Skin of body (tissue), 3 donors: ENCODE measurements around the gene DTX2. TPM values are rescaled to one million over a fixed set of nuclear protein-coding genes. Genes with fewer than 3 reads are reported as not detected.
A peak's percentile ranks its signal among the peaks of the same experiment; 100 is the strongest.
"Not testable (repeated sequence)": the region's sequence is repeated elsewhere in the genome, so short reads cannot be mapped to it uniquely, and the experiment has no call there.

ENCODE experiments used
- DNase-seq: peaks from one replicate; lab custom pipeline; 2025; lab: John Stamatoyannopoulos, UW
- small RNA-seq: library from RNA; depleted of rRNA; stranded (forward); fragments of <200 nt; gene quantifications from one replicate; pipeline ENCODE3, GENCODE V24; 2014; ENCODE audit warnings: low replicate concordance
- total RNA-seq: library from RNA; depleted of rRNA; stranded (reverse); fragments of >200 nt; gene quantifications from one replicate; pipeline ENCODE4 v1.2.3, GENCODE V29; 2014

Gene DTX2
- total RNA-seq, 1 donor from 2014 or later: 10.3 TPM

DNA sequence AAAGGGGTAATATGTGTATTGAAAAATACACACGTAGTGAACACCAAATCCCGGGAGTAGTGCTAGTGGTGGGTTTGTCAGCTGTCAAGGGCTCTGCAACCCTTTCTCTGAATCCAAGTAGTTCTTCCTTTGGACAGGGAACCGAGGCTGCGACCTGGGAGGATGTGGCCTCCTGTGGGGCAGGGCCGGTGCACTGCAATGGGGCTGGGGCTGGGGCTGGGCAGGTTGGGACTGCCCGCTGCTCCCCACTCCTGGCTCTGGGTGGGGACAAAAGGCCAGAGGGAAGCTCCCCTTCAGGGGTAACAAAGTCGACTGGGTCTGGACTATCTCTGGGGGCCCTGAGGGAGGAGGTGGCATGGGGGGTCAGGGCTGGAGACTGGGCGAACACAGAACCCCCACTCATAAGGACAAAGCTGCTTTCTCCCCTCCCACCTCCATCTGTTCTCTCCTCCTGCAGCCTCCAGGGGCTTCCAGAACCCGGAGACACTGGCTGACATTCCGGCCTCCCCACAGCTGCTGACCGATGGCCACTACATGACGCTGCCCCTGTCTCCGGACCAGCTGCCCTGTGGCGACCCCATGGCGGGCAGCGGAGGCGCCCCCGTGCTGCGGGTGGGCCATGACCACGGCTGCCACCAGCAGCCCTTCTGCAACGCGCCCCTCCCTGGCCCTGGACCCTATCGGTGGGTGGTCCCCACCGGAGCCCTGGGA lies 49.8 kb downstream of the DTX2 start:
- not testable (repeated sequence) for DNase-seq

- not testable (repeated sequence) for DNase-seq
These were observed 50.7 kb downstream of the DTX2 start for GRCh38 chr7:76511911-76512885.

DNA sequence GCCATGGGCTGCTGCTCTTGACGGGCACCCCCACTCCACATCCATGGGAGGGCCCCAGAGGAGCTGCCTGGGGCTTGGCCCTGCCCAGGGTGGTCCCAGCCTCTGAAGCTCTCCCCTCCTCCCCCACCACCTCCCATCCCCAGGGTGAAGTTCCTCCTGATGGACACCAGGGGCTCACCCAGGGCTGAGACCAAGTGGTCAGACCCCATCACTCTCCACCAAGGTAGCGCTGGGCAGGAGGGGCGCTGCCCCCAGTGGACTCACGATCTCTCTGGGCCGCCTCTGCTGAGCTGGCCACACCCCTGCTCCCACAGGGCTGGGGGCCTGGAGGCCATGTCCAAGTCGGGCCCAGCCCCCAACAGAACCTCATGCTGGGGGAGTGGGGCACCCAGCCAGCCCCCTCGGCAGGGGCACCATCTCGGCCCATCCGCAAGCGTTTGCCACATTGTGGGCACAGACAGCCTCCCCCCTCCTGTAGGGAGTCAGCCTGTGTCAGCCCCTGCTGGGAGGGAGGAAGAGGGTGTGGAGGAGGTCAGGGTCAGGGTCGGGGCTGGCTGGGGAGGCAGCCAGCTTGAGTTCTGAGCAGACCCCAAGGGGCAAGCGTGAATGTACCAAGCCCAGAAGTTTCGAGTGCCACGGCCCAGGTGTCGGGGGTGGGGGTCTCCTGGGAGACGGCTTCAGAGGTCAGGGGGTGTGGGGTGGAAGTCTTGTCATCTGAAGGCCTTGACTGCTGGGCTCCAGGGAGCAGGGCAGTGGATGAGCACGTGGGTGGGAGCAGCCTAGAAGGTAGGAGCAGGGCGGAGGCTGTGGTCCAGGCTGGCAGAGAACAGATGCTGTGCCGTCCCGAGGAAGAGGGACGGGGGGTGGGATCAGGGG lies 51.7 kb downstream of the DTX2 start:
- DNase-seq: no peak

- DNase-seq: no peak
These were observed 52.6 kb downstream of the DTX2 start for GRCh38 chr7:76513817-76514799.

DNA sequence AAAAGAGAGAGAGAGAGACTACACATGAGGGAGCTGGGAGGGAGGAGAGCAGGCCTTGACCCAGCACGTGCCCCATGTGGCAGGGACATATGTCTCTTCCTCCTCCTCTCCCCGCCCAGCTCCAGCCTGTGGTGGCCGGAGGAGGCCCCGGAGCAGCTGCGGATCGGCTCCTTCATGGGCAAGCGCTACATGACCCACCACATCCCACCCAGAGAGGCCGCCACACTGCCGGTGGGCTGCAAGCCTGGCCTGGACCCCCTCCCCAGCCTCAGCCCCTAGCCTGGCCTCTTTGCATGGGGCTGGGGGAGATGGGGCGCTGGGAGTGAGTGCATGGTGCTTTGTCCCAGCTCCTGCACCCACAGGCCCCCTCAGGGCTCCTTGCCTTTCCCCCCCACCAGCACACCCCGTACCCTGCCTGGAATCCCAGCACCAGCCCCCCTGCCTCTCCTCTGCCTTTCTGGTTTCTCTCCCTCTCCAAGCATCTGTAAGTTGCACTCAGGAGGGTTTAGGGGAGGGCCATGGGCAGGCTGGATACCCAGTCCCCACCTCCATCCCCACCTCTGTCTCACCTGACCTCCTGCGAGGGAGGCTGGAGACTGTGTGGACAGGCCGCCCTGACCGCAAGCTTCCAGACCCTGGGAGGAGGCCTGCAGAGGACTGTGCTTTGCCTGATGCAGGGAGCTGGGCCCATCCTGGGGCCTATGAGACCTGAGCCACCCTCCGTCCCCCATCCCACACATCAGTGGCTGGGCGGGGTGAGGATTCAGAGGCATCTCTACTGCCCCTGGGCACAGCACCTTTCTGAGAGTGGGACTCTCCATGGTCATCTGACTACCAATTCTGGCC lies 53.6 kb downstream of the DTX2 start:
- DNase-seq: no peak

- DNase-seq: no peak
These were observed 54.5 kb downstream of the DTX2 start for GRCh38 chr7:76515999-76516443.

- DNase-seq: not testable (repeated sequence)
These were observed 55.4 kb downstream of the DTX2 start for GRCh38 chr7:76516932-76517331.

DNA sequence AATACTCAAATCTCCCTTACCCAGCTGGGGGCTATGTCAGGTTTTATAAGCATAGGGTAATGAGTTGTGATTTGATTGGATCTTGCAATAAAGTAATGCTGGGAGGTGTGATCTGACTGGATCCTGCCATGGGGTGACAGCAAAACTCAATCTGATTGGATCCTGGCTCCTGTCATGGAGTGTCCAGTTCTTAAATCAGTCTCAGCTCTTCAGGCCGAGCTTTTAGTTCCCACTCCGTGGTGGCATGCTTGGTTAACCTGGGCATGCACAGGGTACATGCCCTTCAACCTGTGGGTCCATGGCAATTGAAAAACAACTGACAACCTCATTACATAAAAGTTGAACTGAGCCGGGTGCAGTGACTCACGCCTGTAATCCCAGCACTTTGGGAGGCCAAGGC lies 64.7 kb downstream of the DTX2 start:
- not testable (repeated sequence) for DNase-seq

GRCh38 chr7:76531643-76532042 lies 70.1 kb downstream of the DTX2 start:
- not testable (repeated sequence) for DNase-seq

DNA sequence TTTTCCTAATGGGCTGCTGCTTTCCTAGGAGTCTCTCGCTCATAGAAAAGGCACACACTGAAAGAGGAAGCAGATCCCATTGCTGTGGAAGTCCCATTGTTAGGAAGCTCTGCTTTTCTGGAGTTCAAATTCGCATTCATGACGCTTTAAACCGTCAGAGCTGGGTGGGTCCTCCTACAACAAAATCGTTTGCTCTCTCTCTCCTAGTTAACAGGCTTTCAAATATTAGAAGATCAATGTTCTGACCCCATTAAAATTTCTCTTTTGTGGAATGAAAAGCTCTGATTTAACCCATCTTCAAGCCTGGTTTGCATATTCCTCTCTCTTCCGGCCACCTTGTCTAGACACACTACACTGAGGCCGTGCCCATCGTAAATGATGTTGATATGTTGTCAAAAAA lies 81.7 kb downstream of the DTX2 start, which contains the start of gene SPDYE16:
Gene SPDYE16 (minus strand): TSS at position 101 of the 400 bp plus-strand sequence. CDS start 1,838 bp downstream, outside the sequence.
- not testable (repeated sequence) for DNase-seq

GRCh38 chr7:76549025-76549854 lies 87.7 kb downstream of the DTX2 start:
- DNase-seq: peak; percentile 81

GRCh38 chr7:76549855-76550248 lies 88.3 kb downstream of the DTX2 start:
- not testable (repeated sequence) for DNase-seq

- not testable (repeated sequence) for DNase-seq
These were observed 90.5 kb downstream of the DTX2 start for GRCh38 chr7:76551992-76552391.

Small RNA genes within 50 kb of the gene (small RNA-seq; reads per million reads assigned to genes)
- gene RF00019: not detected

Other genes with a start within 250 kb of the DTX2 start
- gene HSPB1, start 159.0 kb upstream of the DTX2 start, total RNA-seq: 95.8 TPM
- gene YWHAG, start 102.7 kb upstream of the DTX2 start, total RNA-seq: 67.5 TPM
- 0.89 TPM for gene SSC4D, start 52.0 kb upstream of the DTX2 start, total RNA-seq
- 0.79 TPM for gene ZP3, start 36.8 kb upstream of the DTX2 start, total RNA-seq
- gene UPK3B, start 48.8 kb downstream of the DTX2 start, total RNA-seq: 1.7 TPM
- gene SPDYE16, start 81.6 kb downstream of the DTX2 start, total RNA-seq: 0.10 TPM
- gene POMZP3, start 165.6 kb downstream of the DTX2 start, total RNA-seq: 3.7 TPM